GM21786 (cell line): Measurements from ENCODE around the gene IL1R1.
"Not testable (repeated sequence)": the region's sequence is repeated elsewhere in the genome, so short reads cannot be mapped to it uniquely, and the experiment has no call there.

ENCODE experiments used
- ATAC-seq: cut with Tn5 transposase; IDR thresholded peaks from one replicate; pipeline ENCODE4 v1.9.1; 2021; ENCODE audit not compliant: unreplicated experiment

The IL1R1 gene

DNA sequence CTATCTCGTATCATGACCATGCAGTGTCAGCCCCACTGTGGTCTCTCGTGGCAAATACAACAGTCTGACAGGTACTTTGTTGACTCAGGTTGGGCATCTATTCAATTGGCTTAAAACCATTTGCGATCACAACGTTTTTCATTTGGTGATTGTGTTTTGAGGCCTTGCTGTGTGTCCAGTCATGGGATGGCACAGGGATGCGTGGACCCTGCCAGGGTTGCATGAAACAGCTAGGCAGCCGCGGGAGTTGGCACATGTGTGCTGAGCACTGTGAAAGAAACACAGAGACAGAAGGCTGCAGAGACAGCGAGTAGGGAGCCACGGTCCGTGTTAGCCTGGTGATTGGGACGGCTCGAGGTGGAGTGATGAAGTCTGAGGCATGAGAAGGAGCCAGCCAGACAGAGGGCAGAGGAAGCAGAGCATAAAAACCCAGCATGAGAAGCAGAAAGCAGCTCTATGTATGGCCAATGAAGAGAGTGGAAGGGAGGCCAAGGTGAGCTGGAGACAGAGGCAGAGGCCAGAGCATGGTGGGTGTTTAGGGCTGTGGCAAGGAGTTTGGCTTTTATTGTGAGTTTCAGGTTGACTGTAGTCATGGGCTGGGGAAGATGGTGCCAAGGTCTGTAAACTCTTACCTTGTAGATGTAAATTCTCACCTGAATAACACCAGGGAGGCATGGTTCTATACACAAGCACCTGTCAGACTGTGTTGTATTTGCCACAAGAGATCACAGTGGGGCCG is 31.8 kb upstream of the IL1R1 start:
- ATAC-seq = no peak

- no peak for ATAC-seq
These were observed 30.7 kb upstream of the IL1R1 start for GRCh38 chr2:102111823-102112222.

- ATAC-seq = no peak
These were observed 30.3 kb upstream of the IL1R1 start for GRCh38 chr2:102112271-102112670.

DNA sequence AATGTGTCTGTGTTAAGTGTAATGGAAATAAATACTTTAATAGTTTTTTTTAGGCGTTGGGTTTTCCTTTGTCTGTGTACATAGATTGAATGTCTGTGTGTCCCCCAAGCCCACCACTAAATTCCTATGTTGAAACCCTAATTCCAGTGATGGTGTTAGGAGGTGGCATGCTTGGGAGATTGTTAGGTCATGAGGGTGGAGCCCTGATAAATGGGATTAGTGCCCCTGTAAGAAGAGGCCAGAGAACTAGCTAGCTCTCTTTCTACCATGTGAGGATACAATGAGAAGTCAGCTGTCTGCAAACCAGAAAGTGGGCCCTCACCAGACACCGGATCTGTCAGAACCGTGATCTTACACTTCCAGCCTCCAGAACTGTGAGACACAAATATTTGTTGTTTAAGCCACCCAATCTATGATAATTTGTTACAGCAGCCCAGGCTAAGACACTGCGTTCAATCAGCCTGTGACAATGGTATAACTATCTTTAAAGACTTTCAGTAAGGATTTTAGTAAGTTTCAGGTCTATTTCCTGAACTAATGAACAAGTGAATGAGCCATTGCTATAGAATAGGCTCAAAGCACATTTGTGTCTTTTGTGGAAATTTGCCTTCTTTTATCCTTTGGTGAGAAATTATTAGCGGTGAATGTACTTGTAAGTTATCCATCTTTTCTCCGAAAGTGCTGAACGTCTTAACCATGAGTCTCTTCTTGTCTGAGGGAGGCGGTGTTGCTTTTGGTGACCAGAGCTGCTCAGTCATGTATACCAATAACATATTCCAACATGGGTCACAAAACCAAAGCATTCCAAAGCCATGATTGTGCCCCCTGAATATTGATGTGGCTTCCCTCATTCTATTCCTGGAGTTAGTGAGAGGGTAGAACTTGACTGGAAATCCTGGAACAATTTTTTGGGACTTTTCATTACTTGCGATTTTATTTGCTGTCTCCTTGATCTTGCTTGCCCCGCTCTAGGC is 29.6 kb upstream of the IL1R1 start:
- ATAC-seq = no peak

DNA sequence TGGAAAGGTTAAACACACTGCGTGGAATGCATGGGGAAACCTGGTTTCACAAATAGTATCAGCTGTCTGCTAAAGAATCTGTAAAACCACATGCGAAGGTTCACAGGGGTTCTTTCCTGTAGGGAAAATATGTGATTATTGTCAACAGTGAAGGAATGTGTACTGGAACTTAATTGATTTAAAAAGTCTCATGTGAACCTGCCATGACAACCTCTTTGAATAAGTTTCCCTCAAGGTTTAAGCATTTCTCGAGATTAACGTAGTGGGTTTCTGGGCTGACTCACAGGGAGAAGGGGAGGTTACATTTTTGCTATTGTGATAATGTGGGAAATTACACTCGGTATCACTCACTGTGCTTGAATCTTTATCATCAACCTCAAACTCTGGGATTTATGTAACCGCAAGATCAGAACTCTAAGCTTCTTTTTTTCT is 28.2 kb upstream of the IL1R1 start:
- no peak for ATAC-seq

DNA sequence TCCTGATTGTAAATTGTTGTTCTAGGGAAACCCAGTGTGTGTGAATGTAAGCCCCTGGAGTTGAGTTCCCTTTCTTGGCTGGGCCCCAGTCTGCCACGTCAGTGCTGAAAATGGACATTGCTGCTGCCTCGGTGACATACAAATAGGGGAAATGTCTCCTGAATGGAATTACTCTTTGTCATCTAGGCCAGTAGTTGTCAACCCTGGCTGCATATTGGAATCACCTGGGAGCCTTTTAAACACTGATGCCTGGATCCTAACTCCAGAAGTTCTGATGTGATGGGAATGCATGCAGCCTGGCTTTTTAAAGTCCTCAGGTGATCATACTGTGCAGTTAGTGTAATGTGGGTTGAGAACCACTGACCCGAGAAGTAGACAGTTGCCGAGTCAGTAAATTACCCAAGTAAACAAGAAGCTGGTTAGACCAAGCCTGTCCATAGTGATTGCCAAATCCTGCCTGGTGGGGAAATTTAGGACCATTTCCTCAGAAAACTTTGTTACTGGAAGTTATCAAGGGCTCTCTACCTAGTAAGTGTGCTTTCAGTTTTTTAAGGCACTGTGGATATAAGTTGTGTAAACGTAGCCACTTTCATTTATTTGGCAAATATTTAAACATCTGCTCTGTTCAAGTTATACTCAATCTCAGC is 27.6 kb upstream of the IL1R1 start:
- ATAC-seq = no peak

GRCh38 chr2:102116630-102117471 is 25.7 kb upstream of the IL1R1 start:
- ATAC-seq = no peak

DNA sequence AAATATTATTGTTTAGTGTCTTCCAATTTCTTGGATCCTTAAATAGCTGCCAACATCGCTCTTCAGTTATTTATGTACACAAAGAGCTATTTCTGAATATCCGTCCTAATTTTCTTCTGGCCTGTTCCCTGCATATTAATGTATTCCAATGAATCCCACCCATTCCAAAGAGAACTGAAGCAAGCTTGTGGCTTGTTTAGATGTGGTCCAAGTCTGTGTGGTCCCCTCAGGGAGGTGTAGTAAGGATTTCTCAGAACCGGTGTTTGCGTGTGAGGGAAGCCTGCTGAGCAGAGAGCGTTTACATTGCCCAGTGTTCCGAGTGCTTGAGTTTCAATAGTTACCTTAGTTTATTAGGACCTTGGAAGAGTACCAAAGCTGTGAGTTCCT is 25.1 kb upstream of the IL1R1 start:
- no peak for ATAC-seq

GRCh38 chr2:102119255-102119654 is 23.3 kb upstream of the IL1R1 start:
- ATAC-seq = no peak

GRCh38 chr2:102120261-102120660 is 22.3 kb upstream of the IL1R1 start:
- ATAC-seq = no peak

DNA sequence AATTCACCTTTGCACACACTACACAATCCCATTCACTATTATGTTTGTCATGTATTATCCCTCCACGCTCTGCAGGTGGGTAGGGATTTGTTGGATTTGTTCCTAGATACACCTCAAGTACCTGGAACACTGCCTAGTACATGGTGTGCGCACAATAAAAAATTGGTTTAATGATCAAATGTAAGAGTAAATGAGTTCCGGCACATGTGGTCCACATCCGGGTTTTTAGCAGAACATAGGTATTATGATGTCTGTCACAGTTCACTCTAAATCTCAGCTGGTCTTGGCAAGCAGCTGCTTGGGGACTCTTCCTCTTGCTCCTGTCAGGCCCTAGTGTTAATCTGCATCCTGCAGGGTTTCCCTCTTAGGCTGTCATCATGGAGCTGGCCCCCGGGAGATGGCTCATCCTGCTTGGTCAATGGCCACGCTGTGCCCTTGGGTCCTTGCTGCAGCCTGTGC is 21.8 kb upstream of the IL1R1 start:
- no peak for ATAC-seq

- ATAC-seq = no peak
These were observed 20.4 kb upstream of the IL1R1 start for GRCh38 chr2:102122115-102122514.

DNA sequence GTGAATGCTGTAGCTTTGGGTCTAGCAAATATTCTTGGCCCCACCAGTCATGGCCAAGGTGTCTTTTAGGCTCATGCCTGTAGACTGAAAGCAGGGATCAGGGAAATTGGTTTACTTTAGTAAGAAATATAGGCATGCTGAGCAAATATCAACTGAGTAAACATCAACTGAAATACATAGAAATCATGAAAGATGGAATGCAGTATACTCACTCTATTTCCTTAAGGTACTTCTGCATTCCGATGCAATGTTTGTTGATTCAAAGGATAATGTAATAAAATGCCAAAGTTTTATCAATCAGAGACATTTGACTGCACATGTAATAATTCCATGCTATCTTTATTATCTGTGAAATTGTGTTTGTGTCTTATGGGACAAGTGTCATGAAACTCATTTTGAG is 19.6 kb upstream of the IL1R1 start:
- ATAC-seq = no peak

DNA sequence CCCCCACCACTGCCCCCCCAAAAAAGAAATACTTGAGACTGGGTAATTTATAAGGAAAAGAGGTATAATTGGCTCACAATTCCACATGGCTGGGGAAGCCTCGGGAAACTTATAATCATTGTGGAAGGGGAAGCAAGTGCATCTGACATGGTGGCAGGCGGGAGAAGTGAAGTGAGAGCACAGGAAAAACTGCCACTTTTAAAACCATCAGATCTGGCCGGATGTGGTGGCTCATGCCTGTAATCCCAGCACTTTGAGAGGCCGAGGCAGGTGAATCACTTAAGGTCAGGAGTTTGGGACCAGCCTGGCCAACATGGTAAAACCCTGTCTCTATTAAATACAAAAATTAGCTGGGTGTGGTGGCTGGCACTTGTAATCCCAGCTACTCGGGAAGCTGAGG is 18.1 kb upstream of the IL1R1 start:
- ATAC-seq = not testable (repeated sequence)

GRCh38 chr2:102126169-102126568 is 16.4 kb upstream of the IL1R1 start:
- no peak for ATAC-seq

- no peak for ATAC-seq
These were observed 15.9 kb upstream of the IL1R1 start for GRCh38 chr2:102126660-102127059.

DNA sequence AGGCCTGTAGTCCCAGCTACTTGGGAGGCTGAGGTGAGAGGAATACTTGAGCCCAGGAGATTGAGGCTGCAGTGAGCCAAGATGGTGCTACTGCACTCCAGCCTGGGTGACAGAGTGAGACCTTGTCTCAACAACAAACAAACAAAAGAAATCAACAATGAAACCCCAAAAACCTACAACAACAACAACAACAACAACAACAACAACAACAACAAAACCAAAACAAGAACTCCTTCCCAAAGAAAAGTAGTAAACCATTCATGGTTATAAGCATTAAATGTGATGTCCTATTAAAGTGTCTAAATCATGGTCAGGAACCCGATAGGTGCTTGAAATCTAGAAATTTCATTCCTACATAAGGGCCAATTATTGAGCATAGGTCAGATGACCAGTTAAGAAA is 13.5 kb upstream of the IL1R1 start:
- no peak for ATAC-seq

DNA sequence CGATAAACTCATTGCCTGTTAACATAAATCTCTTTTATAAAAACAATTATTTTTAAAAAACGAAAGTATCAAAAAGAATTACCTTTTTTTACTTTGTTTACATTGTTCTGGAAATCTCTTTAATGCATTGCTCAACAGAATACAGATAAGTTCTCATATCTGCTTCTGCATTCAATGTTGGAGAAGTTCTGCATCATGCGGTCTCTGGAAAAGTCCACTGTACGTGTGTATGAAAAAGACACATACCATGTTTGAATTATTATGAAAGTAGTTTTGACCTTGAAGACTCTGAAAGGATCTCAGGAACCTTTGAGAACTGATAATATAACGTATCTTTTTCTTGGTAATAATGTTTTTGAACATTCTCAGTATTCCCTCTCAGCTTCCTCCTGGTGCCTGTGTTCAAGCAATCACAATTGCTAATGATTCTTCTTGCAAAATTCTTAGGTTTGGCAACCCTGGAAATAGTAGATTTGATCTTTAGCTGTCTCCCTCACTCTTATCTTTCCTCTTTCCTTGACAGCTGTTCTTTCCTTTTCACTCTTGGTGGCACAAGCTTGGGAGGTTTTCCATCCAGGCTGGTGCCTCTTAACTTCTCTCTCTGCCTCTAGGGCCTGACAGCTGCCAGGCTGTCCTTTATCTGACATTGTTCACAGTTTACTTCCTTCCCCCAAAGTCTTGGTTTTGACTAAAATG is 12.4 kb upstream of the IL1R1 start:
- ATAC-seq = no peak

- ATAC-seq = no peak
These were observed 11.9 kb upstream of the IL1R1 start for GRCh38 chr2:102130647-102130991.

DNA sequence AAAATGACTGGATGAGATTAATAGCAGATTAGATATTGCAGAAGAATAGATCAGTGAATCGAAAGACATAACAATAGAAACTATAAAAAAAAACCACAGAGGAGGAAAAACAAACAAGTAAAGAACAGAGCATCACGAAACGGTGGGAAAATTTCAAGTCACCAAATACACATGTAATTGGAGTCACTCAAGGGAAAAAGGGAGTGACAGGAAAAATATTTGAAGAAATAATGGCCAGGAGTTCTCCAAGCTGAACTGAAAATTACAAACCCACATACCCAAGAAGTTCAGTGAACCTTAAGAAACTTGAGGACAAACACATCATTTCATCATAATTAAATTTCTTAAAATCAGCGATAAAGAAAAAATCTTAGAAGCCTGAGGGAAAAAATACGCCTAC is 11.0 kb upstream of the IL1R1 start:
- no peak for ATAC-seq
